Stomach (tissue), 4 donors: ENCODE measurements around the gene ATP2B2.

ENCODE experiments used
- POLR2A ChIP-seq, 4 donors: fragments of 450-650 bp; IDR thresholded peaks; one replicate each; pipeline ENCODE4 v1.6.1; 2016; ENCODE audit warnings: antibody characterized with exemption in 4 of 4, control low read depth in 2 of 4, mild to moderate bottlenecking in 1 of 4, moderate library complexity in 1 of 4
- POLR2AphosphoS5 ChIP-seq, 3 donors: sonication (generic); formaldehyde crosslinking; IDR thresholded peaks; one replicate each; pipeline ENCODE4 v1.6.1; 2016; ENCODE audit warnings: antibody characterized with exemption in 3 of 3
- TF ChIP-seq, protein P1 (sequence below), 7 experiments: fragments of 450-650 bp in 4 of 7; fragments of 200-600 bp in 3 of 7; sonication (generic) in 3 of 7; IDR thresholded peaks; one replicate each; pipeline ENCODE4 v1.5.1; 2016 to 2019; ENCODE audit warnings: antibody characterized with exemption in 7 of 7, control low read depth in 2 of 7, mild to moderate bottlenecking in 1 of 7

DNA sequence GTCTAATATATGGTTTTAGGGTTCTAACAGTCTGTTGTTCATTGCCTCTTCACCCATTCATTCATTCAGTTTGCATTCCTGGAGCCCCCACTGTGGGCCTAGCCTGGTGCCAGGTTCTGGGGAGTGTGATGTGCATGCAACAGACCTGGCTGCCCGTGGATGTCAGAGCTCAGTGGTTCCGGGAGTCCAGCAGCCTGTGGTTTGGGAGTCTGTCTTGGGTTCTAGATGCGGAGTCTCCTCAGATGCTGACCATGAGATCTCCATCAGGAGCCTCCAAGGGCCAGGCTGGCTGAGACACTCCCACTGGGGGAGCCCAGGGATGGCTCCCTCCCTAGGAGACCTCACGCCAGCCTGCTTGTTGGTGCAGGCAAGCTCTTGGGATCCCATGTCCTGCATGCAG, 92.3 kb downstream of the ATP2B2 start:
- TF ChIP-seq, protein P1, sequence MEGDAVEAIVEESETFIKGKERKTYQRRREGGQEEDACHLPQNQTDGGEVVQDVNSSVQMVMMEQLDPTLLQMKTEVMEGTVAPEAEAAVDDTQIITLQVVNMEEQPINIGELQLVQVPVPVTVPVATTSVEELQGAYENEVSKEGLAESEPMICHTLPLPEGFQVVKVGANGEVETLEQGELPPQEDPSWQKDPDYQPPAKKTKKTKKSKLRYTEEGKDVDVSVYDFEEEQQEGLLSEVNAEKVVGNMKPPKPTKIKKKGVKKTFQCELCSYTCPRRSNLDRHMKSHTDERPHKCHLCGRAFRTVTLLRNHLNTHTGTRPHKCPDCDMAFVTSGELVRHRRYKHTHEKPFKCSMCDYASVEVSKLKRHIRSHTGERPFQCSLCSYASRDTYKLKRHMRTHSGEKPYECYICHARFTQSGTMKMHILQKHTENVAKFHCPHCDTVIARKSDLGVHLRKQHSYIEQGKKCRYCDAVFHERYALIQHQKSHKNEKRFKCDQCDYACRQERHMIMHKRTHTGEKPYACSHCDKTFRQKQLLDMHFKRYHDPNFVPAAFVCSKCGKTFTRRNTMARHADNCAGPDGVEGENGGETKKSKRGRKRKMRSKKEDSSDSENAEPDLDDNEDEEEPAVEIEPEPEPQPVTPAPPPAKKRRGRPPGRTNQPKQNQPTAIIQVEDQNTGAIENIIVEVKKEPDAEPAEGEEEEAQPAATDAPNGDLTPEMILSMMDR (IDR thresholded peaks at IDR 0.05) = no peak
- TF ChIP-seq POLR2A (IDR thresholded peaks at IDR 0.05) (no peak), POLR2AphosphoS5 (IDR thresholded peaks at IDR 0.05) (no peak)
